NCI-H1048 (cell line): ENCODE measurements around the gene TBCEL.

Experiments
- DNase-seq: peaks from one replicate; lab custom pipeline; 2025; lab: John Stamatoyannopoulos, UW

TBCEL gene

GRCh38 chr11:121140369-121140768 lies 116.5 kb downstream of the TBCEL start:
- no peak for DNase-seq
